Activated CD8-positive, alpha-beta memory T cell treated with anti-CD3 and anti-CD28 coated beads, Interleukin-2, amount 50 U/mL, for 24 hours (primary cell): Measurements from ENCODE around the gene AOPEP.
"Not testable (repeated sequence)": the region's sequence is repeated elsewhere in the genome, so short reads cannot be mapped to it uniquely, and the experiment has no call there.

ENCODE experiments used
- DNase-seq: peaks from one replicate; pipeline ENCODE4 v3.0.0-alpha.2; 2020; ENCODE audit errors: extremely low read depth

AOPEP gene

GRCh38 chr9:95017661-95018060, 291.2 kb downstream of the AOPEP start:
- DNase-seq = no peak

DNA sequence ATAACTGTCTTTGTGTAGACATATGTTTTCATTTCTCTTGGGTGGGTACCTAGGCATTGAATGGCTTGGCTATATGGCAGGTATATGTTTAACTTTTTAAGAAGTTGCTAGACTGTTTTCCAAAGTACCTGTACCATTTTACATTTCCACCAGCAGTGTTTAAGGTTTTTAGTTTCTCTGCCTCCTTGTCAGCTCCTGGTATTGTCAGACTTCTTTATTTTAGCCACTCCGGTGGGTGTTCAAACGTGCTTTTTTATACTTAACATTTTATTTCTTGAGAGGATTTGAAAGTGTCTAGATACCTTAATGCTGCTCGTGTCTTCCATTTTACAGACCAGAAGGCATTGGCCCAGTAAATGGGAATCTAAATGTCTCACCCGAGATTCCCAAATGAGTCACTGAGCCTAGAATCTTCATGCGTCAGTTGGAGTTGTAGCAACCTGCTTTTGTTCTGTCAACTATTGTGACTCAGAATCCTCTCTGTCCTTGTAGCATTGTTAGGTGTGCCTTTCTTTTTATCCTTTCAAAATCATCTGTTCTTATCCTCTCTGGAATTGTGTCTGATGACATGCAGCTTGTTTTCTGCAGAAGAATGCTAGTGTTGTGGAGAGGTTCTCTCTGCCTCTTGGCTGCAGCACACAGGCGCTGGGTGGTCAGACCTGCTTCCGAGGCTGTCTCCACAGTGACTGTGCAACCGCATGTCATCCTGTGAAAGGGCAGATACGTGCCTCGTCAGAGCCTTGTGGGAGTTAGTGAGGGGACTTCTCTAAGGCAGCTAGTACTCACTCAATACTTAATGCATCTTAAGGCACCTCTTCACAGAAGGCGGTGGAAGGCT, 291.8 kb downstream of the AOPEP start:
- no peak for DNase-seq

- DNase-seq = not testable (repeated sequence)
Observed at GRCh38 chr9:95020644-95021043, 294.1 kb downstream of the AOPEP start.

GRCh38 chr9:95021166-95021886, 294.8 kb downstream of the AOPEP start:
- DNase-seq = no peak

DNA sequence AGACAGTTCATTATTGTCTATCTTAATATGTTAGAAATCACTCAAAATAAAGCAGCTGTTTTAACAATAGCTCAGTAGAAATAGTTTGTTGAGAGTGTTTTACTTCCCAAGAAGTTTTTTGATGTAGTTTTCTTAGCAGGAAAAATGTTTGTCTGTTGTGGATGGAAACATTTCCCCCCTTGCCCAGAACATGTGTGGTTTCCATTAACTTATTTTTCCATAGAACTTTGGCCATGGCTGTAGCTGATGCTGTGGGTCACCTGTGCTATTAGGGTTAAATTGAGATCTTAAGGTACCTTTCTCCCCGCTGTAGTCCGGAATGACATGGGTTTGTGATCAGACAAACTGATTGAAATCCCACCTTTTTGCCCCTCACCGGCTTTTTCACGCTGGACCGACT, 296.2 kb downstream of the AOPEP start:
- DNase-seq = no peak

- no peak for DNase-seq
Observed at GRCh38 chr9:95023217-95024003, 296.9 kb downstream of the AOPEP start.

GRCh38 chr9:95024097-95024671, 297.7 kb downstream of the AOPEP start:
- DNase-seq = no peak

GRCh38 chr9:95025213-95026147, 299.0 kb downstream of the AOPEP start:
- DNase-seq = no peak

GRCh38 chr9:95026148-95026524, 299.6 kb downstream of the AOPEP start:
- DNase-seq = no peak

GRCh38 chr9:95027914-95028852, 301.7 kb downstream of the AOPEP start:
- no peak for DNase-seq

- DNase-seq = no peak
Observed at GRCh38 chr9:95028853-95029219, 302.3 kb downstream of the AOPEP start.

- no peak for DNase-seq
Observed at GRCh38 chr9:95029288-95029687, 302.8 kb downstream of the AOPEP start.

DNA sequence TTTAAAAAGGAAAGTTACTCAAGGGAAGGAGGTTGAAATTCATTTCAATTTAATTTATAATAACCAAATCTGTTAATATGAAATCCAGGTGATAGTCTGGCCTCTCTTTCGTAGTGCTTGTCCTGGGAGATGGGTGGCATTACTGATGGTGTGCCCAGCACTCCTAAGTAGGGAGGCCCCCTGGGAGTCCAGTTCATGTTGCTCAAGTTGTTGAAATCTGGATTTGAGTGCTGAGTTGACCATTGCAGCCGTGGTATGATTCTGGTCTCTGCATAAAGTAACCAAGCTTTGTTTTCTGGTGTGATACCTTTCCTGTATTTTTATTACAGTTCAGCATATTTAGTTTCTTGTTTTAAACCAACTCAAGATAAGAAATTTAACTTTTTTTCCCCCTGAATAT, 303.2 kb downstream of the AOPEP start:
- no peak for DNase-seq

DNA sequence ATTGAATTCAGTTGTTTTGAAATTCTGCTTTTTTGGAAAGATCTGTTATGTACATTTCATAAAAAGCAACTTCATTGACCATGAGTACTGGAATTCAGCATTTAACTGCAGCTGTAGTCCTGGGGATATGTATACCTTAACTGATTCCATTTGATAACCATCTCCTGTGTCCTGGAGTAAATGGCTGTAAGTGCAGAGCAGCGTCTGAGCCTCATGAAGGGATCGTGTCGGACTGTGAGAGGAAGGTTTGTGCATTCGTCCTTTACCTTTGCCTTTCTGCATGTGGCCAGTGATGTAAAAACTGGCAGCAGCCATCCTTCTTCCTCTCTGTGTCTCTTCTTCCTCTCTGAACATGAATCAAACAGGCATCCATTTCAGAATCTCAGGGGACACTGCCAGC, 303.8 kb downstream of the AOPEP start:
- DNase-seq = no peak

- DNase-seq = no peak
Observed at GRCh38 chr9:95030920-95031642, 304.6 kb downstream of the AOPEP start.

DNA sequence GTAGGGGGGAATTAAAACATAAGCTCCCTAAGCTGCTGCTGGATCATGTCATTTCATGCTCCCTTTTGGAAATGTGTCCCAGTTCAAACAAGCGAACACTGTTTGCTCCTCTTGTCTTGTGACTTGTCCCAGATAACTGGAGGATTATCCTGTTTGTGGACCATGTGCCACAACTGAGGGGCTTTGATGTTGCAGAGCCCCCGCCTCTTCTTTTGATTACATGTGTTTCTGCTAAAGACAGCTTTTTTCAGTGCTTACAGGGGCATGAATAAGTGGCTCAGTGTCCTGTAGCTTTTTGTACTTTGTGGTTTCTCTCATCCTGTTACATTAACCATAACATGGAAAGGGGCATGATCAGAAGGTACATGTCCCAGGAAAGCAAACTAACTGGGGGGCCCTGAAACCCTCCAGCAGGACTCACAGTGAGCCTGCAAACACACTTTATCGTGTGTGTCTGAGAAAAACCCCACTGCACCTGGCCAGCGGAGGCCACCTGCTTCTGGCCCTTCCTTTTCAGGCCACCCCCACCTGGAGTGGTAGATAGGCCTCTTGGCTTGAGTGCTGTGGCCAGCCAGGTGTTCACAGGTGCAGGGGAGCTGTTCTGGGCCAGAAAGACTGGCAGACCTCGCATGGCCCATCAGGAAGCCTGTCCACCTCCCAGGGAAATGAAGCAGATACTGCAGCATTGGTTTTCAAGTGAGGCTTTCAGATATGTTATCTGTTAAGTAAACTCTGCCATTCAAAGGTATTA, 305.4 kb downstream of the AOPEP start:
- no peak for DNase-seq

DNA sequence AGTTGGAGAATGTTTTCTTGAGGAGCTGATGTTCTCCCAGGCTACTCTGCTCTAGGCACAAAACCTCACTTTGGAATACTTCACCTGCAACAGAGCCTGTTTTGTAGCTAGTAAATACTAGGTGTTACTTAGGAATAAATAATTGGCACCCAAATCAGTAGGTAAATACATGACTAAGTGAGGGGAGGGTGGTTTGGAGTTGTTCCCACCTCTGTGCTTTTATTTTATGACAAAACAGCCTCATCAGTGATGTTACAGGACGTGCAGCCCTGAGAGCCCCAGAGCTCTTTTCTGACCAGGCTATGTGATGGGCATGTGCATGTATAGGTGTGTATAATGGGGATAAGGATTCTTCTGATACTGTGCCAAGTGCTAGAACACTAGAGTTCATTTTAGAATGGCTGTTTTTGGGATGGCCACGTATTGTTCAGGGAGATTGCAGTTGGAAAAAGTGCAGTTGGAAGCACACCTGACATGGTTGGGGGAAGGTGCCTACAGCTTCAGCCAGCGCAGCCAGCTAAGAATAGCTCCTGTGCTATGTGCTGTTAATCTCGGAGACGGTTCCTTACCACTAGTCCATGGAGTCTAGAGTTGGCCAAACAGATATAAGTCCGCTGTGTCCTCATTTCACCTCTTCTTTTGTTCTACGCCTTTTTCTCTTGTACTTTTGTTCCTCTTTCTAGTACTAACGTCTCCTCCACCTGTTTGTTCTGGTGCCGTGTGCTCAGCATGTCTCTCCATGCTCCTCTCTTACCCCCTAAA, 306.3 kb downstream of the AOPEP start:
- DNase-seq = no peak

DNA sequence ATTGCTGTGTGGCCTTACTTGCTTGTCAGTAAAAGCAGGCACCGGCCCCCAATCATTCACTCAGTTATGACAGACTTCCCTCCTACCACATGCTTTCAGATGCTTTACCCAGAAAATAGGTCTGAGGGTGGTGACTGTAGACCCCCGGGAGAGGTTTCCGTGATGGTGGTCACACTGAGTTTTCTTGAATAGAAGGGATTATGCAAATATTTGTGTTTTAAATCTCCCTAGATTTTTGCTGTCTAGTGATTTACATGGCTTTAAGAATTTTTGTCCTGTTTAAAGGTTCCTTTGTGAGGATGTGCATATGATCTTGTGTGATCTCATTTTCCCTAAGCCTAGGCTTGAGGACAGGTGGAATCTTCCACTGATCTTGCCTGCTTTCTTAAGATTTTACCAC, 309.3 kb downstream of the AOPEP start:
- no peak for DNase-seq
